ENCODE results near the gene HRH1. TPM values are rescaled to one million over a fixed set of nuclear protein-coding genes. Genes with fewer than 3 reads are reported as not detected.

The HRH1 gene
- total RNA-seq, 1 donor from 2014 or later: 0.31 TPM

GRCh38 chr3:11138371-11138770, 15.9 kb upstream of the HRH1 start:
- Mint-ChIP-seq H3K36me3 (no peaks in the 10 kb centered on the region), H3K4me1 (no peaks in the 10 kb centered on the region), H3K27ac (no peak overlapping the region), H3K9me3 (peaks cover 3% of the 10 kb centered on the region), H3K27me3 (ENCODE audit: low read depth) (peaks cover 23% of the 10 kb centered on the region), H3K4me3 (no peak overlapping the region)
- no peak for DNase-seq (ENCODE audit: low spot score in 2 of 2, unreplicated experiment in 2 of 2)
- TF ChIP-seq CTCF (IDR thresholded peaks at IDR 0.05; ENCODE audit: unreplicated experiment): no peak

- H3K27ac Mint-ChIP-seq: no peak overlapping the region
- no peak overlapping the region for H3K4me3 Mint-ChIP-seq
- H3K9me3 Mint-ChIP-seq: peaks cover 3% of the 10 kb centered on the region
- TF ChIP-seq CTCF (IDR thresholded peaks at IDR 0.05; ENCODE audit: unreplicated experiment): no peak
- DNase-seq (ENCODE audit: low spot score in 2 of 2, unreplicated experiment in 2 of 2): no peak
- peaks cover 31% of the 10 kb centered on the region for H3K27me3 Mint-ChIP-seq (ENCODE audit: low read depth)
- no peaks in the 10 kb centered on the region for H3K4me1 Mint-ChIP-seq
- no peaks in the 10 kb centered on the region for H3K36me3 Mint-ChIP-seq
Measured at GRCh38 chr3:11140030-11140712, 14.1 kb upstream of the HRH1 start.

- DNase-seq (ENCODE audit: low spot score in 2 of 2, unreplicated experiment in 2 of 2): no peak
- Mint-ChIP-seq H3K4me1 (peaks cover under 1% of the 10 kb centered on the region), H3K27me3 (ENCODE audit: low read depth) (peaks cover 35% of the 10 kb centered on the region), H3K4me3 (no peak overlapping the region), H3K9me3 (peaks cover 3% of the 10 kb centered on the region), H3K27ac (no peak overlapping the region), H3K36me3 (no peaks in the 10 kb centered on the region)
- TF ChIP-seq CTCF (IDR thresholded peaks at IDR 0.05; ENCODE audit: unreplicated experiment): no peak
Measured at GRCh38 chr3:11140713-11141104, 13.6 kb upstream of the HRH1 start.

- DNase-seq (ENCODE audit: low spot score in 2 of 2, unreplicated experiment in 2 of 2): no peak
- H3K9me3 Mint-ChIP-seq: peaks cover 5% of the 10 kb centered on the region
- peaks cover 43% of the 10 kb centered on the region for H3K27me3 Mint-ChIP-seq (ENCODE audit: low read depth)
- no peak overlapping the region for H3K4me3 Mint-ChIP-seq
- no peak for TF ChIP-seq CTCF (IDR thresholded peaks at IDR 0.05; ENCODE audit: unreplicated experiment)
- H3K27ac Mint-ChIP-seq: no peak overlapping the region
- H3K36me3 Mint-ChIP-seq: no peaks in the 10 kb centered on the region
- peaks cover 7% of the 10 kb centered on the region for H3K4me1 Mint-ChIP-seq
Measured at GRCh38 chr3:11143476-11143875, 10.8 kb upstream of the HRH1 start.

- H3K36me3 Mint-ChIP-seq: no peaks in the 10 kb centered on the region
- no peak overlapping the region for H3K27ac Mint-ChIP-seq
- H3K4me1 Mint-ChIP-seq: peaks cover 7% of the 10 kb centered on the region
Measured at GRCh38 chr3:11144996-11145395, 9.3 kb upstream of the HRH1 start.

More at GRCh38 chr3:11144996-11145395, 9.3 kb upstream of the HRH1 start:
- Mint-ChIP-seq H3K4me3 (no peak overlapping the region), H3K9me3 (peaks cover 5% of the 10 kb centered on the region), H3K27me3 (ENCODE audit: low read depth) (peaks cover 54% of the 10 kb centered on the region)
- DNase-seq (ENCODE audit: low spot score in 2 of 2, unreplicated experiment in 2 of 2): no peak
- TF ChIP-seq CTCF (IDR thresholded peaks at IDR 0.05; ENCODE audit: unreplicated experiment): no peak

All from mesothelial cell of epicardium (in vitro differentiated cells).